H1 (cell line): ENCODE data around the gene CD47. TPM values are rescaled to one million over a fixed set of nuclear protein-coding genes. Genes with fewer than 3 reads are reported as not detected.

Experiments
- CTCF ChIA-PET: fragments of 300-600 bp; sonication (Branson Sonifier 250); formaldehyde crosslinking; loops from one replicate; lab custom pipeline; 2021; ENCODE audit not compliant: partially characterized antibody; lab: Charles Lee
- POLR2A ChIA-PET: fragments of 300-600 bp; sonication (Branson Sonifier 250); formaldehyde crosslinking; loops from one replicate; lab custom pipeline; 2021; ENCODE audit warnings: inconsistent platforms; ENCODE audit not compliant: partially characterized antibody; lab: Charles Lee
- DNase-seq, 2 experiments: peaks; one replicate each; pipeline versions ENCODE4 v3.0.0 to v3.0.0-alpha.2; 2010 to 2022; ENCODE audit warnings: low spot score in 2 of 2, low read depth in 1 of 2, mixed read lengths in 1 of 2
- FAIRE-seq: peaks from 2 replicates; lab custom pipeline; 2011; peaks lifted over from hg19 to GRCh38; lab: Jason Lieb, UNC
- H2AFZ ChIP-seq: 2 replicates; pipeline ENCODE4 v1.8.1; 2012; ENCODE audit warnings: low read length, inconsistent platforms
- H2AK5ac ChIP-seq: 2 replicates; pipeline ENCODE4 v1.6.1; 2013; ENCODE audit warnings: low read depth, low read length
- H2BK120ac ChIP-seq: replicated peaks from 2 replicates; pipeline ENCODE3; 2013; ENCODE audit warnings: low read depth, low read length, inconsistent platforms
- H2BK12ac ChIP-seq: 2 replicates; pipeline ENCODE4 v1.6.1; 2013; ENCODE audit warnings: low read depth, low read length
- H2BK15ac ChIP-seq: 2 replicates; pipeline ENCODE4 v1.6.1; 2013; ENCODE audit warnings: low read length
- H2BK20ac ChIP-seq: 2 replicates; pipeline ENCODE4 v1.6.1; 2013; ENCODE audit warnings: low read length
- H2BK5ac ChIP-seq: 2 replicates; pipeline ENCODE4 v1.6.1; 2013; ENCODE audit warnings: low read depth, low read length
- H3K14ac ChIP-seq: 2 replicates; pipeline ENCODE4 v1.6.1; 2013; ENCODE audit warnings: inconsistent platforms; ENCODE audit not compliant: insufficient read length
- H3K18ac ChIP-seq: 2 replicates; pipeline ENCODE4 v1.6.1; 2013; ENCODE audit warnings: low read length; ENCODE audit errors: extremely low read depth
- H3K23ac ChIP-seq: 2 replicates; pipeline ENCODE4 v1.6.1; 2013; ENCODE audit warnings: inconsistent platforms; ENCODE audit not compliant: insufficient read length
- H3K23me2 ChIP-seq: 2 replicates; pipeline ENCODE4 v1.6.1; 2013; ENCODE audit warnings: low read depth, low read length
- H3K27ac ChIP-seq: 2 replicates; pipeline ENCODE4 v1.6.1; 2011; ENCODE audit warnings: low read depth, low read length, inconsistent platforms
- H3K27me3 ChIP-seq, 4 experiments: replicated peaks in 1 of 4; 1 replicate in 1 of 4; 2 replicates in 3 of 4; pipeline versions ENCODE4 v1.6.1 to v1.8.1; 2011 to 2013; ENCODE audit warnings: low read length in 3 of 4, mild to moderate bottlenecking in 3 of 4, inconsistent platforms in 2 of 4, mixed read lengths in 2 of 4, moderate library complexity in 1 of 4; ENCODE audit not compliant: control insufficient read depth in 3 of 4, insufficient read depth in 3 of 4; ENCODE audit errors: extremely low read depth in 1 of 4
- H3K36me3 ChIP-seq, 4 experiments: 2 replicates each; pipeline versions ENCODE4 v1.6.1 to v1.8.1; 2011 to 2013; ENCODE audit warnings: mild to moderate bottlenecking in 4 of 4, low read length in 3 of 4, moderate library complexity in 2 of 4, control low read depth in 1 of 4, inconsistent platforms in 1 of 4; ENCODE audit not compliant: insufficient read depth in 4 of 4, control insufficient read depth in 2 of 4
- H3K4ac ChIP-seq: replicated peaks from 2 replicates; pipeline ENCODE3; 2013; ENCODE audit warnings: low read length, low read depth, mixed read lengths, inconsistent platforms; ENCODE audit not compliant: insufficient read length
- H3K4me1 ChIP-seq, 4 experiments: replicated peaks in 1 of 4; 1 replicate in 1 of 4; 2 replicates in 3 of 4; pipeline versions ENCODE4 v1.6.1 to v1.8.1; 2011 to 2013; ENCODE audit warnings: low read length in 3 of 4, inconsistent platforms in 2 of 4, mixed read lengths in 1 of 4; ENCODE audit not compliant: insufficient read depth in 4 of 4, control insufficient read depth in 3 of 4
- H3K4me2 ChIP-seq, 2 experiments: 2 replicates each; pipeline versions ENCODE4 v1.6.1 to v1.8.1; 2011 to 2013; ENCODE audit warnings: low read depth in 2 of 2, low read length in 2 of 2, control low read depth in 1 of 2, inconsistent platforms in 1 of 2, mild to moderate bottlenecking in 1 of 2; ENCODE audit not compliant: insufficient read depth in 1 of 2
- H3K4me3 ChIP-seq, 4 experiments: fragments of 200-600, 300-600 bp in 1 of 4; sonication (generic), shearing (Covaris generic), sonication (Bioruptor Twin) in 1 of 4; 2 replicates each; pipeline versions ENCODE4 v1.5.1 to v1.8.1; 2011 to 2016; ENCODE audit warnings: low read length in 4 of 4, low read depth in 3 of 4, control low read depth in 2 of 4, inconsistent platforms in 2 of 4, mild to moderate bottlenecking in 2 of 4, mixed read lengths in 1 of 4, moderate library complexity in 1 of 4; ENCODE audit not compliant: insufficient read depth in 2 of 4; ENCODE audit errors: extremely low read depth in 1 of 4
- H3K56ac ChIP-seq: replicated peaks from 2 replicates; pipeline ENCODE3; 2013; ENCODE audit warnings: low read depth, mild to moderate bottlenecking, mixed read lengths, low read length, inconsistent platforms; ENCODE audit not compliant: insufficient read length
- H3K79me1 ChIP-seq: 2 replicates; pipeline ENCODE4 v1.6.1; 2013; ENCODE audit warnings: low read depth, low read length, control low read depth
- H3K79me2 ChIP-seq, 2 experiments: 2 replicates each; pipeline versions ENCODE4 v1.6.1 to v1.8.1; 2012 to 2013; ENCODE audit warnings: low read length in 2 of 2, mild to moderate bottlenecking in 2 of 2, inconsistent platforms in 1 of 2; ENCODE audit not compliant: insufficient read depth in 2 of 2, control insufficient read depth in 1 of 2
- H3K9ac ChIP-seq, 4 experiments: replicated peaks in 1 of 4; 1 replicate in 1 of 4; 2 replicates in 3 of 4; pipeline versions ENCODE4 v1.6.1 to v1.8.1; 2011 to 2013; ENCODE audit warnings: low read depth in 3 of 4, low read length in 3 of 4, control low read depth in 2 of 4, mild to moderate bottlenecking in 2 of 4, moderate library complexity in 2 of 4, inconsistent platforms in 1 of 4; ENCODE audit errors: extremely low read depth in 1 of 4
- H3K9me3 ChIP-seq, 2 experiments: 2 replicates each; pipeline versions ENCODE4 v1.6.1 to v1.8.1; 2012 to 2013; ENCODE audit warnings: mild to moderate bottlenecking in 2 of 2, moderate library complexity in 2 of 2, control low read depth in 1 of 2, inconsistent platforms in 1 of 2, low read depth in 1 of 2, low read length in 1 of 2, mixed read lengths in 1 of 2; ENCODE audit not compliant: insufficient read depth in 2 of 2
- H4K20me1 ChIP-seq, 2 experiments: replicated peaks in 1 of 2; 2 replicates each; pipeline versions ENCODE3 to v1.8.1; 2011 to 2013; ENCODE audit warnings: inconsistent platforms in 2 of 2, low read length in 2 of 2, mild to moderate bottlenecking in 1 of 2; ENCODE audit not compliant: insufficient read depth in 2 of 2, control insufficient read depth in 1 of 2
- H4K5ac ChIP-seq: 2 replicates; pipeline ENCODE4 v1.6.1; 2013; ENCODE audit warnings: low read length, low read depth, mixed read lengths, inconsistent platforms; ENCODE audit not compliant: insufficient read length
- H4K8ac ChIP-seq: 2 replicates; pipeline ENCODE4 v1.8.0; 2013; ENCODE audit warnings: mild to moderate bottlenecking, moderate library complexity, low read length, inconsistent platforms; ENCODE audit not compliant: insufficient read depth; ENCODE audit errors: extremely low read depth
- H4K91ac ChIP-seq: replicated peaks from 2 replicates; pipeline ENCODE3; 2013; ENCODE audit warnings: low read length, mixed read lengths, inconsistent platforms; ENCODE audit not compliant: insufficient read length
- FOSL1 ChIP-seq: IDR thresholded peaks from 2 replicates; pipeline ENCODE4 v1.6.1; 2011; ENCODE audit warnings: mild to moderate bottlenecking, low read depth, low read length, moderate library complexity; ENCODE audit not compliant: insufficient read depth
- GABPA ChIP-seq: IDR thresholded peaks from 2 replicates; pipeline ENCODE4 v1.6.1; 2011; ENCODE audit warnings: mild to moderate bottlenecking, low read length, moderate library complexity, borderline replicate concordance; ENCODE audit not compliant: insufficient read depth
- POLR2AphosphoS5 ChIP-seq: IDR thresholded peaks from 2 replicates; pipeline ENCODE4 v1.6.1; 2011; ENCODE audit warnings: low read depth, low read length
- RFX5 ChIP-seq: IDR thresholded peaks from 2 replicates; pipeline ENCODE4 v1.6.1; 2011; ENCODE audit warnings: low read depth, low read length, improper control_type of control experiment, borderline replicate concordance
- WGBS, 2 experiments: shearing (Covaris generic) in 1 of 2; methylation state at CpG; one replicate each; pipeline versions ENCODE4 v1.1.6 to v1.1.7; 2013 to 2015; ENCODE audit warnings: low lambda C conversion rate in 2 of 2, mixed read lengths in 2 of 2, inconsistent platforms in 1 of 2, low coverage in 1 of 2, missing lambda C conversion rate in 1 of 2; ENCODE audit not compliant: insufficient replicate concordance in 2 of 2, insufficient coverage in 1 of 2, insufficient read length in 1 of 2; ENCODE audit errors: extremely low coverage in 1 of 2, missing lambda C conversion rate in 1 of 2; 5-methylcytosine and 5-hydroxymethylcytosine counted together
- polyA plus RNA-seq, 7 experiments: library from polyadenylated mRNA; depleted of rRNA in 3 of 7; stranded (reverse) in 5 of 7; unstranded in 2 of 7; fragments of >200 nt in 5 of 7; fragments of 200-250 nt in 2 of 7; gene quantifications; 1 replicate in 5 of 7; 2 replicates in 1 of 7; 4 replicates in 1 of 7; pipeline versions ENCODE4 v1.2.1 to v1.2.3, GENCODE V29; 2011 to 2013; ENCODE audit warnings: missing spikeins in 2 of 7, mixed read lengths in 2 of 7
- total RNA-seq: library from RNA; stranded (reverse); fragmentation: NEBNext Ultra II Directional; extraction: Animal tissue kit (Norgen Biotek cat#: 25700); gene quantifications from 2 replicates; pipeline ENCODE4 v1.2.1, GENCODE V29; 2021
- TF ChIP-seq, protein P1 (sequence below), 3 experiments: IDR thresholded peaks; 1 replicate in 2 of 3; 2 replicates in 1 of 3; pipeline versions ENCODE4 v1.5.1 to v1.6.1; 2011; ENCODE audit warnings: low read length in 3 of 3, mild to moderate bottlenecking in 3 of 3, inconsistent platforms in 2 of 3, low read depth in 1 of 3, moderate library complexity in 1 of 3; ENCODE audit not compliant: insufficient read depth in 1 of 3; ENCODE audit errors: control extremely low read depth in 1 of 3

CD47 gene
- total and polyA plus RNA-seq, 2 of the 8 experiments (the other 6 are each of a cell fraction or from before 2014, with no cell fraction given), result 14.4 to 19.3 TPM

DNA sequence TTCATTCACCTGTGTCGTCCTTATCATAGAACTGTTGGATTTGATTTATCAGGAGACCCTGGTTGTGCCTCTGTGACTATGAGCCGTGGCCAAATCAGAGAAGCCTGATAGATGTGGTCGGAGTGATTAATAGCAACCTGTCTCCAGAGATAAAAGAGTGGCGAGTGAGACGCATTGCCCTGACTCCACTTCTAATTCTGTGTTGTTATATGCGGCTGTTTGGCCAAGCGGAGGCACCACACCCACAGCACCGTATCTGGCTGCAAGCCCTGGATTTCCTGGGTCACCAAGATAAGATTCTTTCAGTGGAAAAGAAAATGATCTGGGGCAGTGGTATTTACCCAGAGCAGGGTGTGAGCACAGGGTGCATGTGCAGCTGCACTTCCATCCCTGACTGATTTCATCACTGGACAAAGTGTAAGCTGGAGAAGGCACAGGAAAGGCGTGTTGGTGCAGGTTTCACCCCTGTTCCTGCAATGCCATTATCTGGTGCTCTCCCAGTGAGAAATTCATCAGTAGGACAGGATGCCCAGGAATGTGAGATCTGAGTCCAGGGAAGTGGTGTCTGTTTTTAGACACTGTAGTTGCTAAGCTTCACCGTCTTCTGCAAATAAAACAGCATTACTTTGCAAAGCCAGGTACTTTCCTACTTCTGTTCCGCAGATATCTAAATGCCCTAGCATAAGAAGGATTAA, 84.6 kb downstream of the CD47 start:
- no peak for FAIRE-seq
- Histone ChIP-seq H3K27me3 (no peaks in the 10 kb centered on the region), H3K14ac (no peak overlapping the region), H3K4me2 (no peak overlapping the region), H3K9ac (no peak overlapping the region), H2BK12ac (no peak overlapping the region), H3K79me2 (no peaks in the 10 kb centered on the region), H2AK5ac (no peak overlapping the region), H3K4me3 (no peak overlapping the region), H4K8ac (no peak overlapping the region), H3K27ac (no peak overlapping the region), H3K4me1 (no peaks in the 10 kb centered on the region; a peak in 1 of 7 replicates), H3K79me1 (no peaks in the 10 kb centered on the region), H3K23ac (no peak overlapping the region), H3K36me3 (no peaks in the 10 kb centered on the region), H2BK15ac (no peak overlapping the region), H4K91ac (no peak overlapping the region), H4K5ac (no peak overlapping the region), H2BK20ac (no peak overlapping the region), H3K23me2 (peaks cover 2% of the 10 kb centered on the region; the same call in 1 of the 2 replicates), H2BK5ac (no peak overlapping the region), H3K18ac (no peak overlapping the region), H2BK120ac (no peak overlapping the region), H4K20me1 (no peaks in the 10 kb centered on the region), H3K56ac (no peak overlapping the region), H3K4ac (no peak overlapping the region), H2AFZ (no peak overlapping the region), H3K9me3 (no peaks in the 10 kb centered on the region)
- DNase-seq, result no peak
- WGBS, 2 experiments, result 86% methylated on average over 11 of the region's 11 CpGs; no CpG with 5 or more reads in 1 of the 2 experiments
- no peak for TF ChIP-seq RFX5
- TF ChIP-seq POLR2AphosphoS5, result no peak
- TF ChIP-seq GABPA, result no peak
- TF ChIP-seq, protein P1, sequence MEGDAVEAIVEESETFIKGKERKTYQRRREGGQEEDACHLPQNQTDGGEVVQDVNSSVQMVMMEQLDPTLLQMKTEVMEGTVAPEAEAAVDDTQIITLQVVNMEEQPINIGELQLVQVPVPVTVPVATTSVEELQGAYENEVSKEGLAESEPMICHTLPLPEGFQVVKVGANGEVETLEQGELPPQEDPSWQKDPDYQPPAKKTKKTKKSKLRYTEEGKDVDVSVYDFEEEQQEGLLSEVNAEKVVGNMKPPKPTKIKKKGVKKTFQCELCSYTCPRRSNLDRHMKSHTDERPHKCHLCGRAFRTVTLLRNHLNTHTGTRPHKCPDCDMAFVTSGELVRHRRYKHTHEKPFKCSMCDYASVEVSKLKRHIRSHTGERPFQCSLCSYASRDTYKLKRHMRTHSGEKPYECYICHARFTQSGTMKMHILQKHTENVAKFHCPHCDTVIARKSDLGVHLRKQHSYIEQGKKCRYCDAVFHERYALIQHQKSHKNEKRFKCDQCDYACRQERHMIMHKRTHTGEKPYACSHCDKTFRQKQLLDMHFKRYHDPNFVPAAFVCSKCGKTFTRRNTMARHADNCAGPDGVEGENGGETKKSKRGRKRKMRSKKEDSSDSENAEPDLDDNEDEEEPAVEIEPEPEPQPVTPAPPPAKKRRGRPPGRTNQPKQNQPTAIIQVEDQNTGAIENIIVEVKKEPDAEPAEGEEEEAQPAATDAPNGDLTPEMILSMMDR (IDR thresholded peaks at IDR 0.05; ENCODE audit: control extremely low read depth in 1 of 3, insufficient read depth in 1 of 3, low read depth in 1 of 3, low read length in 3 of 3), result no peak
- TF ChIP-seq FOSL1, result no peak
- POLR2A ChIA-PET, result no interaction called here
- CTCF ChIA-PET, result interaction anchor here (0.6 kb wide), 1 partner anchor 35 kb away, joined by 4 read pairs; no protein-coding TSS in a partner anchor
